Nephron progenitor cell (in vitro differentiated cells): ENCODE results near the gene LRGUK.

Experiments
- DNase-seq: peaks from one replicate; pipeline ENCODE4 v3.0.0; 2021
- H3K27ac Mint-ChIP-seq: 2 replicates; pipeline ENCODE4 v1.8.0; 2021; ENCODE audit warnings: mild to moderate bottlenecking, moderate library complexity, mixed read lengths
- H3K27me3 Mint-ChIP-seq: 2 replicates; pipeline ENCODE4 v1.8.0; 2021; ENCODE audit warnings: mild to moderate bottlenecking, low read depth, mixed read lengths; ENCODE audit not compliant: poor library complexity
- H3K36me3 Mint-ChIP-seq: 2 replicates; pipeline ENCODE4 v1.8.0; 2021; ENCODE audit warnings: low read depth, mixed read lengths
- H3K4me1 Mint-ChIP-seq: 2 replicates; pipeline ENCODE4 v1.8.0; 2021; ENCODE audit warnings: mixed read lengths
- H3K4me3 Mint-ChIP-seq: 2 replicates; pipeline ENCODE4 v1.8.0; 2021; ENCODE audit warnings: mild to moderate bottlenecking, moderate library complexity, mixed read lengths
- H3K9me3 Mint-ChIP-seq: 2 replicates; pipeline ENCODE4 v1.8.0; 2021; ENCODE audit warnings: mild to moderate bottlenecking, moderate library complexity, mixed read lengths
- CTCF ChIP-seq: fragments of 200-600 bp; sonication (generic); IDR thresholded peaks from 2 replicates; pipeline ENCODE4 v1.5.0; 2021; ENCODE audit warnings: antibody characterized with exemption

LRGUK gene

GRCh38 chr7:134182078-134182477, 54.9 kb downstream of the LRGUK start:
- DNase-seq, result no peak
- Mint-ChIP-seq H3K27me3 (peaks cover 4% of the 10 kb centered on the region), H3K27ac (no peak overlapping the region), H3K4me3 (no peak overlapping the region), H3K4me1 (no peaks in the 10 kb centered on the region), H3K9me3 (no peaks in the 10 kb centered on the region), H3K36me3 (no peaks in the 10 kb centered on the region)
- no peak for TF ChIP-seq CTCF

GRCh38 chr7:134184767-134185166, 57.6 kb downstream of the LRGUK start:
- DNase-seq, result no peak
- no peak overlapping the region for H3K27ac Mint-ChIP-seq
- no peak for TF ChIP-seq CTCF
- H3K4me3 Mint-ChIP-seq, result no peak overlapping the region
- no peaks in the 10 kb centered on the region for H3K36me3 Mint-ChIP-seq
- no peaks in the 10 kb centered on the region for H3K9me3 Mint-ChIP-seq
- no peaks in the 10 kb centered on the region for H3K4me1 Mint-ChIP-seq
- peaks cover 4% of the 10 kb centered on the region for H3K27me3 Mint-ChIP-seq

- no peak for DNase-seq
- no peaks in the 10 kb centered on the region for H3K36me3 Mint-ChIP-seq
- peaks cover 4% of the 10 kb centered on the region for H3K27me3 Mint-ChIP-seq
- H3K27ac Mint-ChIP-seq, result no peak overlapping the region
- H3K9me3 Mint-ChIP-seq, result no peaks in the 10 kb centered on the region
- no peak overlapping the region for H3K4me3 Mint-ChIP-seq
- H3K4me1 Mint-ChIP-seq, result no peaks in the 10 kb centered on the region
- no peak for TF ChIP-seq CTCF
These were observed 58.9 kb downstream of the LRGUK start for GRCh38 chr7:134186027-134186426.

GRCh38 chr7:134186801-134187200, 59.7 kb downstream of the LRGUK start:
- no peak for TF ChIP-seq CTCF
- H3K4me3 Mint-ChIP-seq, result no peak overlapping the region
- H3K36me3 Mint-ChIP-seq, result no peaks in the 10 kb centered on the region
- H3K27ac Mint-ChIP-seq, result no peak overlapping the region
- H3K27me3 Mint-ChIP-seq, result peaks cover 4% of the 10 kb centered on the region
- H3K9me3 Mint-ChIP-seq, result no peaks in the 10 kb centered on the region
- H3K4me1 Mint-ChIP-seq, result no peaks in the 10 kb centered on the region
- DNase-seq, result no peak

GRCh38 chr7:134187893-134188292, 60.8 kb downstream of the LRGUK start:
- no peak overlapping the region for H3K4me3 Mint-ChIP-seq
- H3K36me3 Mint-ChIP-seq, result no peaks in the 10 kb centered on the region
- DNase-seq, result no peak
- H3K27ac Mint-ChIP-seq, result no peak overlapping the region
- H3K4me1 Mint-ChIP-seq, result no peaks in the 10 kb centered on the region
- H3K27me3 Mint-ChIP-seq, result peaks cover 4% of the 10 kb centered on the region
- TF ChIP-seq CTCF, result no peak
- H3K9me3 Mint-ChIP-seq, result no peaks in the 10 kb centered on the region

- H3K4me3 Mint-ChIP-seq, result no peak overlapping the region
- no peaks in the 10 kb centered on the region for H3K36me3 Mint-ChIP-seq
- H3K27ac Mint-ChIP-seq, result no peak overlapping the region
- peaks cover 4% of the 10 kb centered on the region for H3K27me3 Mint-ChIP-seq
- H3K9me3 Mint-ChIP-seq, result no peaks in the 10 kb centered on the region
- DNase-seq, result no peak
- no peaks in the 10 kb centered on the region for H3K4me1 Mint-ChIP-seq
- TF ChIP-seq CTCF, result no peak
These were observed 61.2 kb downstream of the LRGUK start for GRCh38 chr7:134188311-134188710.
